Naive thymus-derived CD4-positive, alpha-beta T cell (primary cell): ENCODE data around the gene CSHL1. TPM values are rescaled to one million over a fixed set of nuclear protein-coding genes. Genes with fewer than 3 reads are reported as not detected.
A peak's percentile ranks its signal among the peaks of the same experiment; 100 is the strongest.

Source experiments
- ATAC-seq: fragments of 150-1000 bp; cut with Tn5 transposase; 2 replicates; pipeline ENCODE4 v1.10.0; 2021; ENCODE audit warnings: mild to moderate bottlenecking, moderate library complexity
- CTCF ChIA-PET: fragments of 350-600 bp; sonication (Branson Sonifier 250); formaldehyde crosslinking; loops from one replicate; lab custom pipeline; 2021; ENCODE audit warnings: antibody characterized with exemption; lab: Charles Lee
- POLR2A ChIA-PET: fragments of 350-600 bp; sonication (Branson Sonifier 250); formaldehyde crosslinking; loops from one replicate; lab custom pipeline; 2021; ENCODE audit warnings: antibody characterized with exemption, inconsistent platforms; lab: Charles Lee
- DNase-seq, 9 donors: peaks; one replicate each; pipeline versions ENCODE4 v3.0.0 to v3.0.0-alpha.2; 2020 to 2022; ENCODE audit warnings: mixed read lengths in 1 of 9
- H3K27ac ChIP-seq: one replicate; pipeline ENCODE4 v1.7.0; 2013; ENCODE audit warnings: mild to moderate bottlenecking, low read depth, low read length, moderate library complexity
- H3K27me3 ChIP-seq, 2 donors: one replicate each; pipeline ENCODE4 v1.7.0; 2013; ENCODE audit warnings: low read length in 2 of 2, mild to moderate bottlenecking in 2 of 2, moderate library complexity in 2 of 2; ENCODE audit not compliant: control insufficient read depth in 2 of 2, insufficient read depth in 2 of 2
- H3K36me3 ChIP-seq, 3 experiments: 1 replicate in 2 of 3; 2 replicates in 1 of 3; pipeline ENCODE4 v1.7.0; 2013; ENCODE audit warnings: low read length in 3 of 3, mild to moderate bottlenecking in 3 of 3, moderate library complexity in 1 of 3; ENCODE audit not compliant: insufficient read depth in 3 of 3, control insufficient read depth in 2 of 3
- H3K4me1 ChIP-seq, 2 donors: one replicate each; pipeline ENCODE4 v1.7.0; 2013; ENCODE audit warnings: low read length in 2 of 2, mild to moderate bottlenecking in 2 of 2, moderate library complexity in 1 of 2; ENCODE audit not compliant: control insufficient read depth in 2 of 2, insufficient read depth in 2 of 2
- H3K4me3 ChIP-seq: 2 replicates; pipeline ENCODE4 v1.7.0; 2013; ENCODE audit warnings: mild to moderate bottlenecking, low read length
- H3K9me3 ChIP-seq, 3 experiments: 1 replicate in 2 of 3; 2 replicates in 1 of 3; pipeline ENCODE4 v1.7.0; 2013; ENCODE audit warnings: low read length in 3 of 3; ENCODE audit not compliant: control insufficient read depth in 2 of 3
- H3K27ac Mint-ChIP-seq, 9 donors: one replicate each; pipeline ENCODE4 v1.8.0; 2020 to 2022; ENCODE audit warnings: mixed read lengths in 9 of 9, mild to moderate bottlenecking in 8 of 9, moderate library complexity in 5 of 9, inconsistent platforms in 2 of 9
- H3K27me3 Mint-ChIP-seq, 5 donors: one replicate each; pipeline ENCODE4 v1.8.0; 2021 to 2022; ENCODE audit warnings: mixed read lengths in 5 of 5, mild to moderate bottlenecking in 1 of 5
- H3K36me3 Mint-ChIP-seq, 5 donors: one replicate each; pipeline ENCODE4 v1.8.0; 2020 to 2022; ENCODE audit warnings: mixed read lengths in 5 of 5, mild to moderate bottlenecking in 3 of 5, inconsistent platforms in 1 of 5
- H3K4me1 Mint-ChIP-seq, 7 donors: one replicate each; pipeline ENCODE4 v1.8.0; 2020 to 2022; ENCODE audit warnings: mixed read lengths in 7 of 7, mild to moderate bottlenecking in 3 of 7, inconsistent platforms in 1 of 7
- H3K4me3 Mint-ChIP-seq, 10 donors: one replicate each; pipeline ENCODE4 v1.8.0; 2020 to 2022; ENCODE audit warnings: mild to moderate bottlenecking in 10 of 10, mixed read lengths in 10 of 10, moderate library complexity in 6 of 10, inconsistent platforms in 2 of 10
- H3K9me3 Mint-ChIP-seq, 11 donors: one replicate each; pipeline ENCODE4 v1.8.0; 2020 to 2022; ENCODE audit warnings: mixed read lengths in 11 of 11, mild to moderate bottlenecking in 4 of 11, inconsistent platforms in 1 of 11, moderate library complexity in 1 of 11
- intact Hi-C, 2 donors: fragments of 100-400 bp; cut with micrococcal nuclease; formaldehyde crosslinking; loops; one replicate each; pipeline ENCODE4 v1.15.1; 2023
- polyA plus RNA-seq, 2 donors: library from polyadenylated mRNA; unstranded; fragments of 300-500 nt; fragmentation: Illumina TruSeq; gene quantifications; one replicate each; pipeline ENCODE4 v1.2.3, GENCODE V29; 2021
- total RNA-seq, 6 experiments: library from RNA in 5 of 6; stranded (reverse) in 5 of 6; gene quantifications; 1 replicate in 5 of 6; 2 replicates in 1 of 6; pipeline ENCODE4 v1.2.3 and lab custom pipeline; 2021 to 2026

Gene CSHL1
- total and polyA plus RNA-seq, 7 experiments from 2014 or later: not detected

DNA sequence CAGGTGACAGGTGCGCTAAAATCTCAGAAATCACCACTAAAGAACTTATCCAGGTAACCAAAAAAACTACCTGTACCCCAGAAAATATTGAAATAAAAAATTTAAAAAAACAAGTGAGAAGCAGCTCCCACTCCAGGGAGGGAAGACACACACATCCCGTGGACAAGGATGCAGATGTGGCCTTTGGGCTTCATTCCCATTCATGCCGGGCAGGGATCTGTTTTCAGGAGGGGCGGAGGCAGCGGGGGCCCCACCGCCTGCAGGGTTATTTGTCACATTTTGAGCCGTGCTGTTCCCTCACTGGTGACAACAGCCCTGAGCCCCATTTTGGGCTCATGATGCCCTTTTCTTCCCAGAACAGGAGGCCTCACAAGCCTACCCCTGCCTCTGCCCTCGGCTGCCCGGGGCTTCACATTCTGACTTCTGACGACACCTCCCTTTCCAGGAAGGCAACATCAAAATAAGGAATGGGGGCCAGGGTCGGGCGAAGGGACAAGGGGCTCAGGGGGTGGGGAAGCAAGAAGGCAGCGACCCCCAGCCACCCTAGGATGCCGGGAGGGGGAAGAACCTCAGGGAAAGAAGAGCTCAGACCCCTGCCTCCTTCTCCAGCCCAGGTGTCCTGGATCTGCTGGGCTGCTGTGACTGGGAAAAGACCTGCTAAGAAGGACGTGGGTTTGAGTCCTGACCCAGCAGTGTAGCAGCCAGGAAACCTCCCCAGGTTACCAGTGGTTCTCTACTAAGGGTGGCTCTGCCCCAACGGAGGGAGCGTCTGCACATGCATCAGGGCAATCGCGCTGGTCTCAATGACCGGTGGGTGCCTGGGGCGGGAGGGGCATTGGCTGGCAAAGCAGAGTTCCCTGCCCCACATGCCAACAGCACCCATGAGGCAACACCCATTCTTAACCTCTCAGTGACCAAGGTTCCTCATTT, 23.4 kb upstream of the CSHL1 start:
- no peak for ATAC-seq
- Histone ChIP-seq H3K27me3 (no peaks in the 10 kb centered on the region), H3K4me1 (peaks cover 13 to 21% of the 10 kb centered on the region in 2 donors), H3K36me3 (peaks cover 0 to 10% (median 0%) of the 10 kb centered on the region in 3 experiments), H3K27ac (no peak overlapping the region), H3K4me3 (no peak overlapping the region), H3K9me3 (no peaks in the 10 kb centered on the region)
- Mint-ChIP-seq H3K27me3 (peaks cover 0 to 9% (median 0%) of the 10 kb centered on the region in 5 donors), H3K9me3 (no peaks in the 10 kb centered on the region), H3K36me3 (peaks cover 0 to 6% (median 0%) of the 10 kb centered on the region in 5 donors), H3K4me1 (peaks cover 11 to 36% (median 30%) of the 10 kb centered on the region in 7 donors), H3K27ac (peak overlapping the region in 1 of 9 donors; percentile 65), H3K4me3 (no peak overlapping the region)
- no peak for DNase-seq
- intact Hi-C loops: loop anchor here (5.0 kb wide), 3 partner anchors 53 to 93 kb away; no protein-coding TSS in a partner anchor
- POLR2A ChIA-PET: no interaction called here
- CTCF ChIA-PET: interaction anchor here (1.1 kb wide), 1 partner anchor 34 kb away, joined by 3 read pairs; no protein-coding TSS in a partner anchor

DNA sequence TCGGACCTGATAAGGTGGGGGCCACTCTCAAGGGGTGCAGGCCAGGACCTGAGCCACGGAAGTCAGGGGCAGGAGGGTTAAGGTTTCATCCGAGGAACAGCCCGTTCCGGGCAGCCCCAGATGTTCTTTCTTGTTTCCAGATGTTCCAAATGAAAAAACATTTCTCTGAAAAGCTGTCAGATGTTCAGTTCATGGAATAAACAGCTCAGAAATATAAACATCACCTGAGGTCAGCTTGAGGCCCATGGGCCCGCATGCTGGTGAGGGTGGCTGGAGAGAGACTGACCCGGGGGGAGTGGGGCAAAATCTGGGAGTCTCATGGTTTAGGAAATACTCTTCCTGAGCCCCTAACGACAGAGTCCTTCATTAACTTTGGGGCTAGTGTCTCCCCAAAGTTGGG, 22.5 kb upstream of the CSHL1 start:
- no peak overlapping the region for H3K4me3 ChIP-seq
- H3K4me1 ChIP-seq: peaks cover 13 to 21% of the 10 kb centered on the region in 2 donors
- no peaks in the 10 kb centered on the region for H3K27me3 ChIP-seq
- no peaks in the 10 kb centered on the region for H3K9me3 ChIP-seq
- ChIA-PET POLR2A (interaction anchor here (2.2 kb wide), 1 partner anchor 87 kb away, joined by 18 read pairs; the partner anchor contains the start of gene ICAM2), CTCF (interaction anchor here (0.8 to 1.1 kb wide), 2 partner anchors 9 to 34 kb away, joined by 3 read pairs; no protein-coding TSS in a partner anchor)
- ATAC-seq (no peak), DNase-seq (no peak)
- no peak overlapping the region for H3K27ac ChIP-seq
- Mint-ChIP-seq H3K27me3 (peaks cover 0 to 9% (median 0%) of the 10 kb centered on the region in 5 donors), H3K27ac (peak overlapping the region in 4 of 9 donors; percentile 8 to 96 (median 92)), H3K4me3 (peak overlapping the region in 1 of 10 donors; percentile 99), H3K4me1 (peaks cover 11 to 30% (median 24%) of the 10 kb centered on the region in 7 donors), H3K9me3 (no peaks in the 10 kb centered on the region), H3K36me3 (peaks cover 0 to 10% (median 0%) of the 10 kb centered on the region in 5 donors)
- H3K36me3 ChIP-seq: peaks cover 0 to 19% (median 0%) of the 10 kb centered on the region in 3 experiments
- intact Hi-C loops: loop anchor here (5.0 kb wide), 3 partner anchors 54 to 94 kb away; no protein-coding TSS in a partner anchor

DNA sequence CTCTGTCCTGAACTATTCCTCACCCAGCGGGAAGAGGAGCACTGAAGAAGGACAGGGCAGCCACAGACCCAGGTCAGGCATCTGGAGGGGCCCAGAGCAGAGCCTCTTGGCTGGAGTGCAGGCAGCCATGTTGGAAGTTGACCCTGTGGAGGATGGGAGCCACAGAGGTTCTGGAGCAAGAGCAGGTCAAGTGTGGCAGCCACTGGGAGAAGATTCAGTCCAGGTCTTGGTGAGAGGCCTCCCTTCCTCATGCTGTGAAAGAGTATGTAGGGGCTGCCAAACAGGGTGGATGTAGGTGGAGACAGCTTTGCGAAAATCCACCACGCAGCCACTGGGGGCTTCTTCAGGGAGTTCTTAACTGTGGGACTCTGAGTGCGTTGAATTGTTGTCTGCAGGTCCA, 21.7 kb upstream of the CSHL1 start:
- H3K36me3 ChIP-seq: peaks cover 0 to 26% (median 0%) of the 10 kb centered on the region in 3 experiments
- ATAC-seq (no peak), DNase-seq (no peak)
- H3K27me3 ChIP-seq: no peaks in the 10 kb centered on the region
- POLR2A ChIA-PET: interaction anchor here (0.6 to 3.0 kb wide), 7 partner anchors 13 to 349 kb away, joined by 3 to 18 read pairs (median 4); partner anchors contain the start of gene ICAM2
- peak overlapping the region; percentile 84 for H3K27ac ChIP-seq
- Mint-ChIP-seq H3K27ac (peak overlapping the region in 8 of 9 donors; percentile 69 to 96 (median 92)), H3K36me3 (peaks cover 0 to 10% (median 0%) of the 10 kb centered on the region in 5 donors), H3K27me3 (peaks cover 0 to 9% (median 0%) of the 10 kb centered on the region in 5 donors), H3K4me3 (peak overlapping the region; percentile 48 to 99 (median 96)), H3K4me1 (peaks cover 11 to 28% (median 24%) of the 10 kb centered on the region in 7 donors), H3K9me3 (no peaks in the 10 kb centered on the region)
- H3K4me3 ChIP-seq: peak overlapping the region; percentile 85
- intact Hi-C loops: loop anchor here (1.0 to 5.0 kb wide), 4 partner anchors 14 to 95 kb away; no protein-coding TSS in a partner anchor
- CTCF ChIA-PET: interaction anchor here (0.8 to 3.2 kb wide), 9 partner anchors 8 to 201 kb away, joined by 3 to 14 read pairs (median 5); partner anchors contain the start of genes ERN1, GH1 and ICAM2
- H3K9me3 ChIP-seq: no peaks in the 10 kb centered on the region
- H3K4me1 ChIP-seq: peaks cover 13 to 21% of the 10 kb centered on the region in 2 donors

DNA sequence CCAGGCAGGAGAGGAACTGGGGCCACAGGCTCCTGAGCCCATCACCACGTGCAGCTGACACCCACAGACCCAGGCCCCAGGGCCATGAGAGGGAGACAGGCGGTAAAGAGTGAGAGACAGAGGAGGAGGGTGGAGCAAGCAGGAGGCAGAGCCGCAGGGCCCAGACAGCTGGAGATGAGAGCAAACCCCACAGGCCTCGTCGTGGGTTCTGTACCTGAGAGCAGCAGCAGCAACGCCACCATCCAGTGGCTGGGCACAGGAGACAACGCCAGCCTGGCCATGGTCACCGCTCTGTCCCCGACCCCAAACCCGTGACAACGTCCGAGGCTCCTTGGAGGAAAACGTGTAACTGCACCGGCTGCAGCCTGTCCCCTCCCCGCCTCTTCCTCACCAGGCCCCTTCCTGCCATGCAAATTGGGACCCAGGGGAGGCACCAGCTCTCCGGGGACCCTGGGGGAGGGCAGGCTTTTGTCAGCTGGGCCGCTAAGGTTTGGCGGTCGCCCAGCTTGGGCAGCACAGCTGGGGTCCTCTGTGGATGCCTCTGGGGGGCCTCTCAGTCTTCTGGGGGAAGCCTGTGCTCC, 21.0 kb upstream of the CSHL1 start, which contains the start of gene CD79B:
CD79B (minus strand) TSS at position 351 of the 581 bp plus-strand sequence; CDS start at position 281, 70 bp downstream.
- peak; percentile 67 for ATAC-seq
- peaks cover 13 to 21% of the 10 kb centered on the region in 2 donors for H3K4me1 ChIP-seq
- H3K9me3 ChIP-seq: no peaks in the 10 kb centered on the region
- peak within 1 kb of the TSS; percentile 84 for H3K27ac ChIP-seq
- peak within 1 kb of the TSS; percentile 88 to 99 (median 96) for H3K4me3 Mint-ChIP-seq
- H3K27me3 Mint-ChIP-seq: peaks cover 0 to 9% (median 0%) of the 10 kb centered on the region in 5 donors
- H3K27me3 ChIP-seq: no peaks in the 10 kb centered on the region
- peaks cover 11 to 28% (median 24%) of the 10 kb centered on the region in 7 donors for H3K4me1 Mint-ChIP-seq
- CTCF ChIA-PET: interaction anchor here (0.7 to 3.2 kb wide), 10 partner anchors 9 to 201 kb away, joined by 3 to 14 read pairs (median 4); partner anchors contain the start of genes CSHL1, ERN1, GH1 and ICAM2
- H3K27ac Mint-ChIP-seq: peak within 1 kb of the TSS; percentile 87 to 96 (median 93)
- no peaks in the 10 kb centered on the region for H3K9me3 Mint-ChIP-seq
- DNase-seq: peak in 7 of 9 donors; percentile 22 to 53 (median 47)
- intact Hi-C loops: loop anchor here (1.0 to 5.0 kb wide), 4 partner anchors 14 to 95 kb away; no protein-coding TSS in a partner anchor
- peaks cover 0 to 28% (median 0%) of the 10 kb centered on the region in 3 experiments for H3K36me3 ChIP-seq
- H3K36me3 Mint-ChIP-seq: peaks cover 0 to 10% (median 0%) of the 10 kb centered on the region in 5 donors
- peak within 1 kb of the TSS; percentile 85 for H3K4me3 ChIP-seq
- POLR2A ChIA-PET: interaction anchor here (0.7 to 3.0 kb wide), 8 partner anchors 14 to 350 kb away, joined by 3 to 18 read pairs (median 4); partner anchors contain the start of genes GH1 and ICAM2

DNA sequence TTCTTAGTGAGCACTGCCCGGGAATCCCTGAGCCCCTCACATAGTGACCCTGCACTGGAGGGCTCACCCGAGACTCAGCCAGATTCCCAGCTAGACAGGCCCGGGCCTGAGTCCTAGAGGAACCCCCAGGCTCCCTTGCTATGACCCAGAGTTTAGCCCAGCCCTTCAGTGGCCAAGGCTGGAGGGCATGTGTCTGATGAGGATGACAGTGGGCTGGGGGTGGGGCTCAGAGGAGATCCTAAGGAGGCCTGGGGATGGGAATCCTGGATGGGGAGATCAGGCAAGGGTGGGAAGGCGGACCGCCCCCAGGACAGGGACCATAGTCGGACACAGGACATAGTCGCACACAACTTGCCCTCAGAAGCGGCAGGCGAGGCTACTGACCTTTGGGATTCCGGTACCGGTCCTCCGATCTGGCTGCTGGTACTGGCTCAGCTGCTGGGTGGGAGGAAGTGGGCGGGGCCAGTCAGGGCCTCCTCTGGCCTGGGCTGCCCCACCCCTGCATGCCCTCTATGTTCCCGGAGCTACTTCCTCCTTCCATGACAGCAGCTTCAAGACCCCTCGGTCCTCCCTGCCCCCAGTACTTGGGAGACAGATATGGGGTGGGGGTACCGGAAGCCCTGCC, 20.0 kb upstream of the CSHL1 start:
- Mint-ChIP-seq H3K4me1 (peaks cover 11 to 28% (median 24%) of the 10 kb centered on the region in 7 donors), H3K27me3 (peaks cover 0 to 5% (median 0%) of the 10 kb centered on the region in 5 donors), H3K4me3 (peak overlapping the region; percentile 88 to 99 (median 96)), H3K27ac (peak overlapping the region; percentile 87 to 96 (median 93)), H3K36me3 (peaks cover 0 to 10% (median 0%) of the 10 kb centered on the region in 5 donors), H3K9me3 (no peaks in the 10 kb centered on the region)
- Histone ChIP-seq H3K36me3 (peaks cover 0 to 28% (median 0%) of the 10 kb centered on the region in 3 experiments), H3K4me3 (peak overlapping the region; percentile 85), H3K4me1 (peaks cover 13 to 21% of the 10 kb centered on the region in 2 donors), H3K27ac (peak overlapping the region; percentile 84), H3K9me3 (no peaks in the 10 kb centered on the region), H3K27me3 (no peaks in the 10 kb centered on the region)
- DNase-seq (peak; percentile 29 to 56 (median 48)), ATAC-seq (peak; percentile 82)
- intact Hi-C loops: loop anchor here (5.0 kb wide), 3 partner anchors 56 to 96 kb away; no protein-coding TSS in a partner anchor
- ChIA-PET CTCF (interaction anchor here (0.8 to 3.7 kb wide), 11 partner anchors 12 to 200 kb away, joined by 3 to 20 read pairs (median 6); partner anchors contain the start of genes ERN1, GH1 and ICAM2), POLR2A (interaction anchor here (0.6 to 3.0 kb wide), 9 partner anchors 12 to 340 kb away, joined by 3 to 18 read pairs (median 4); partner anchors contain the start of genes GH1 and ICAM2)
